Liver (tissue), 9 donors: Measurements from ENCODE around the gene KCNK3. TPM values are rescaled to one million over a fixed set of nuclear protein-coding genes. Genes with fewer than 3 reads are reported as not detected.

ENCODE experiments used
- DNase-seq: peaks from one replicate; pipeline ENCODE4 v3.0.0-alpha.2; 2017; ENCODE audit warnings: low spot score
- H3K27ac ChIP-seq, 2 donors: one replicate each; pipeline ENCODE4 v1.7.0; 2013; ENCODE audit warnings: inconsistent platforms in 2 of 2, low read length in 2 of 2, control low read depth in 1 of 2, low read depth in 1 of 2, mild to moderate bottlenecking in 1 of 2
- H3K27me3 ChIP-seq, 4 donors: one replicate each; pipeline versions ENCODE4 v1.6.1 to v1.7.0; 2013; ENCODE audit warnings: low read length in 3 of 4, inconsistent platforms in 1 of 4, mild to moderate bottlenecking in 1 of 4, moderate library complexity in 1 of 4; ENCODE audit not compliant: control insufficient read depth in 4 of 4, insufficient read depth in 4 of 4
- H3K36me3 ChIP-seq, 4 donors: one replicate each; pipeline versions ENCODE4 v1.6.1 to v1.7.0; 2013; ENCODE audit warnings: low read length in 3 of 4, mild to moderate bottlenecking in 3 of 4, low read depth in 1 of 4, moderate library complexity in 1 of 4; ENCODE audit not compliant: control insufficient read depth in 4 of 4, insufficient read depth in 3 of 4
- H3K4me1 ChIP-seq, 4 donors: one replicate each; pipeline versions ENCODE4 v1.6.1 to v1.7.0; 2013; ENCODE audit warnings: low read length in 3 of 4, mild to moderate bottlenecking in 3 of 4, moderate library complexity in 1 of 4; ENCODE audit not compliant: control insufficient read depth in 4 of 4, insufficient read depth in 4 of 4
- H3K4me3 ChIP-seq, 3 donors: one replicate each; pipeline versions ENCODE4 v1.6.1 to v1.7.0; 2013; ENCODE audit warnings: low read length in 3 of 3, control low read depth in 1 of 3, low read depth in 1 of 3, mild to moderate bottlenecking in 1 of 3
- H3K9ac ChIP-seq, 2 donors: one replicate each; pipeline ENCODE4 v1.7.0; 2013; ENCODE audit warnings: low read length in 2 of 2, mild to moderate bottlenecking in 2 of 2, moderate library complexity in 2 of 2, control low read depth in 1 of 2, low read depth in 1 of 2
- H3K9me3 ChIP-seq, 4 donors: one replicate each; pipeline versions ENCODE4 v1.6.1 to v1.7.0; 2013; ENCODE audit warnings: low read length in 3 of 4; ENCODE audit not compliant: control insufficient read depth in 4 of 4
- ATF3 ChIP-seq: IDR thresholded peaks from 2 replicates; pipeline ENCODE4 v1.6.1; 2016; ENCODE audit warnings: antibody characterized with exemption
- CTCF ChIP-seq: fragments of 150-350 bp; IDR thresholded peaks from 2 replicates; pipeline ENCODE4 v1.5.1; 2017; ENCODE audit warnings: improper control_type of control experiment, low read depth, low read length; ENCODE audit not compliant: missing input control
- EGR1 ChIP-seq, 2 donors: IDR thresholded peaks; 2 replicates each; pipeline ENCODE4 v1.6.1; 2016 to 2018; ENCODE audit warnings: antibody characterized with exemption in 2 of 2, low read depth in 2 of 2
- GABPA ChIP-seq, 2 donors: IDR thresholded peaks in 1 of 2; conservative IDR thresholded peaks in 1 of 2; 2 replicates each; pipeline ENCODE4 v1.6.1; 2016; ENCODE audit warnings: antibody characterized with exemption in 2 of 2, mild to moderate bottlenecking in 1 of 2, moderate library complexity in 1 of 2
- HNF4A ChIP-seq, 2 donors: conservative IDR thresholded peaks; 2 replicates each; pipeline ENCODE4 v1.6.1; 2016; ENCODE audit warnings: antibody characterized with exemption in 2 of 2, mild to moderate bottlenecking in 2 of 2
- HNF4G ChIP-seq: IDR thresholded peaks from 2 replicates; pipeline ENCODE4 v1.6.1; 2016; ENCODE audit warnings: antibody characterized with exemption
- JUND ChIP-seq, 2 donors: IDR thresholded peaks; 2 replicates each; pipeline ENCODE4 v1.6.1; 2016; ENCODE audit warnings: antibody characterized with exemption in 2 of 2
- NR2F2 ChIP-seq: IDR thresholded peaks from 2 replicates; pipeline ENCODE4 v1.6.1; 2016; ENCODE audit warnings: antibody characterized with exemption
- REST ChIP-seq: IDR thresholded peaks from 2 replicates; pipeline ENCODE4 v1.6.1; 2016; ENCODE audit warnings: antibody characterized with exemption, mild to moderate bottlenecking
- RXRA ChIP-seq, 2 donors: IDR thresholded peaks; 2 replicates each; pipeline ENCODE4 v1.6.1; 2017 to 2018; ENCODE audit warnings: antibody characterized with exemption in 2 of 2, mild to moderate bottlenecking in 1 of 2
- TAF1 ChIP-seq: conservative IDR thresholded peaks from 2 replicates; pipeline ENCODE4 v1.6.1; 2016; ENCODE audit warnings: antibody characterized with exemption, mild to moderate bottlenecking
- YY1 ChIP-seq: IDR thresholded peaks from 2 replicates; pipeline ENCODE4 v1.6.1; 2016; ENCODE audit warnings: antibody characterized with exemption, mild to moderate bottlenecking
- WGBS: extraction: QIAGEN DNeasy Blood & Tissue Kit; methylation state at CpG from one replicate; pipeline ENCODE4 v1.1.7; 2013; 5-methylcytosine and 5-hydroxymethylcytosine counted together
- polyA plus RNA-seq, 2 donors: library from polyadenylated mRNA; stranded (reverse) in 1 of 2; unstranded in 1 of 2; fragments of 200-250 nt in 1 of 2; fragments of >200 nt in 1 of 2; fragmentation: Nextera tagmentation in 1 of 2; extraction: Ambion mirVana in 1 of 2; gene quantifications; one replicate each; pipeline versions ENCODE4 v1.2.1 to v1.2.3, GENCODE V29; 2013 to 2015
- total RNA-seq, 2 donors: library from RNA; depleted of rRNA; stranded (reverse); fragments of >200 nt; gene quantifications; one replicate each; pipeline ENCODE4 v1.2.3, GENCODE V29; 2014
- donor health status: healthy.
- donor health status: healthy.
- donor health status: healthy.
- donor health status: healthy.
- donor health status: healthy.

KCNK3 gene
- total and polyA plus RNA-seq, 4 donors: 0.78 to 6.6 (median 2.6) TPM; not detected in 1

GRCh38 chr2:26651799-26652198 lies 40.7 kb upstream of the KCNK3 start:
- no peak overlapping the region for H3K27ac ChIP-seq
- H3K36me3 ChIP-seq: no peaks in the 10 kb centered on the region
- 87% methylated on average over 7 of the region's 7 CpGs for WGBS
- H3K27me3 ChIP-seq: peaks cover 0 to 7% (median 0%) of the 10 kb centered on the region in 4 donors
- no peak overlapping the region for H3K9ac ChIP-seq
- H3K4me1 ChIP-seq: no peaks in the 10 kb centered on the region
- H3K4me3 ChIP-seq: no peak overlapping the region
- TF ChIP-seq RXRA (IDR thresholded peaks at IDR 0.05): no peak
- TF ChIP-seq ATF3: no peak
- TF ChIP-seq YY1: no peak
- TF ChIP-seq EGR1 (IDR thresholded peaks at IDR 0.05; ENCODE audit: low read depth in 2 of 2): no peak
- no peak for DNase-seq
- no peaks in the 10 kb centered on the region for H3K9me3 ChIP-seq

- 70% methylated on average over 12 of the region's 12 CpGs for WGBS
- DNase-seq: peak; percentile 27
Measured at GRCh38 chr2:26652361-26653041, 40.0 kb upstream of the KCNK3 start.

GRCh38 chr2:26653207-26654060 lies 39.1 kb upstream of the KCNK3 start:
- Histone ChIP-seq H3K4me1 (no peaks in the 10 kb centered on the region), H3K36me3 (no peaks in the 10 kb centered on the region), H3K9me3 (no peaks in the 10 kb centered on the region), H3K9ac (no peak overlapping the region), H3K27ac (no peak overlapping the region), H3K4me3 (no peak overlapping the region), H3K27me3 (peaks cover 0 to 7% (median 0%) of the 10 kb centered on the region in 4 donors)
- TF ChIP-seq GABPA (IDR thresholded peaks at IDR 0.05 in 1 of 2, conservative IDR thresholded peaks at IDR 0.05 in 1 of 2) (no peak), CTCF (no peak), EGR1 (IDR thresholded peaks at IDR 0.05; ENCODE audit: low read depth in 2 of 2) (no peak), HNF4G (no peak), TAF1 (no peak), HNF4A (conservative IDR thresholded peaks at IDR 0.05) (no peak), REST (no peak)
- 82% methylated on average over 13 of the region's 13 CpGs for WGBS
- DNase-seq: peak; percentile 26

More at GRCh38 chr2:26652361-26653041, 40.0 kb upstream of the KCNK3 start:
- Histone ChIP-seq H3K4me1 (no peaks in the 10 kb centered on the region), H3K36me3 (no peaks in the 10 kb centered on the region), H3K27me3 (peaks cover 0 to 7% (median 0%) of the 10 kb centered on the region in 4 donors), H3K4me3 (no peak overlapping the region), H3K27ac (no peak overlapping the region), H3K9ac (no peak overlapping the region), H3K9me3 (no peaks in the 10 kb centered on the region)
- TF ChIP-seq NR2F2 (peak; percentile 37), JUND (IDR thresholded peaks at IDR 0.05) (no peak)
